ENCODE data around the gene GIPC1. TPM values are rescaled to one million over a fixed set of nuclear protein-coding genes. Genes with fewer than 3 reads are reported as not detected.

The GIPC1 gene
- total RNA-seq, 2 donors from 2014 or later, result 68.6 to 72.6 TPM

- Mint-ChIP-seq H3K4me3 (no peak overlapping the region), H3K4me1 (no peaks in the 10 kb centered on the region)
- no peak for DNase-seq
Measured at GRCh38 chr19:14440049-14440448, 55.9 kb downstream of the GIPC1 start.

DNA sequence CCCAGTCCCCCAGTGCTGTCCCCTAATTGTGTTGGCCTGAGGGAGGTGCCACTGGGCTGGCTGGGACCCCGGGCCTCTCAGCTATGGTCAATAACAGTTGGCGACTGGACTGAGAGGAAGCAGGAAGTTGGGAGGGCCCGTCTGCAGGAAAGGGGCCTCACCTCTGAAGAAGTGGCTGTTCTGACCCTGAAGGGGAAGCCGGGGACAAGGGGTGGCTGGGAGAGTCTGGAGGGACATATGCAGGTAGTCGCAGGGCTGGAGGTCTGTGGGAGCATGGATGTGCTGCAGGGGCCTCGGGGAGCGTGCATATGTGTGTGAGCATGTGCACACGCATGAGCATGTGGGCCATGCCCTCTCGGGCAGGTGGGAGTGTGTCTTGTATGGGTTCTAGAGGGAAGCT is 56.9 kb downstream of the GIPC1 start:
- Histone ChIP-seq H3K4me3 (ENCODE audit: low read length) (no peak overlapping the region), H3K4me1 (ENCODE audit: control insufficient read depth, insufficient read depth, low read length) (no peaks in the 10 kb centered on the region), H3K27ac (ENCODE audit: low read depth, low read length) (no peak overlapping the region), H3K9ac (ENCODE audit: extremely low read depth, low read length, poor library complexity, severe bottlenecking) (no peak overlapping the region), H3K9me3 (ENCODE audit: control insufficient read depth, low read length) (no peaks in the 10 kb centered on the region), H3K27me3 (ENCODE audit: control insufficient read depth, insufficient read depth, low read length, poor library complexity, severe bottlenecking) (no peaks in the 10 kb centered on the region), H3K36me3 (ENCODE audit: control insufficient read depth, insufficient read depth, low read length) (peaks cover 26% of the 10 kb centered on the region)
- no peaks in the 10 kb centered on the region for H3K27me3 Mint-ChIP-seq (ENCODE audit: insufficient read depth)
- no peak for TF ChIP-seq CTCF (conservative IDR thresholded peaks at IDR 0.05)
- H3K4me1 Mint-ChIP-seq, result peaks cover 6% of the 10 kb centered on the region
- no peak overlapping the region for H3K27ac Mint-ChIP-seq
- DNase-seq, result no peak
- 92 to 97% methylated on average over 8 to 9 of the region's 9 CpGs for WGBS, 2 experiments (ENCODE audit: insufficient coverage in 1 of 2, insufficient read length in 1 of 2)
- no peaks in the 10 kb centered on the region for H3K9me3 Mint-ChIP-seq
- H3K4me3 Mint-ChIP-seq, result no peak overlapping the region
- H3K36me3 Mint-ChIP-seq (ENCODE audit: low read depth), result peaks cover 20% of the 10 kb centered on the region

More at GRCh38 chr19:14440049-14440448, 55.9 kb downstream of the GIPC1 start:
- Histone ChIP-seq H3K4me1 (ENCODE audit: control insufficient read depth, insufficient read depth, low read length) (no peaks in the 10 kb centered on the region), H3K9me3 (ENCODE audit: control insufficient read depth, low read length) (no peaks in the 10 kb centered on the region), H3K4me3 (ENCODE audit: low read length) (no peak overlapping the region), H3K27ac (ENCODE audit: low read depth, low read length) (no peak overlapping the region), H3K36me3 (ENCODE audit: control insufficient read depth, insufficient read depth, low read length) (peaks cover 35% of the 10 kb centered on the region), H3K27me3 (ENCODE audit: control insufficient read depth, insufficient read depth, low read length, poor library complexity, severe bottlenecking) (no peaks in the 10 kb centered on the region), H3K9ac (ENCODE audit: extremely low read depth, low read length, poor library complexity, severe bottlenecking) (no peak overlapping the region)
- H3K27me3 Mint-ChIP-seq (ENCODE audit: insufficient read depth), result no peaks in the 10 kb centered on the region
- no peaks in the 10 kb centered on the region for H3K9me3 Mint-ChIP-seq
- no peak overlapping the region for H3K27ac Mint-ChIP-seq
- TF ChIP-seq CTCF (conservative IDR thresholded peaks at IDR 0.05), result no peak
- WGBS, 2 experiments (ENCODE audit: insufficient coverage in 1 of 2, insufficient read length in 1 of 2), result 79 to 88% methylated on average over 4 to 9 of the region's 9 CpGs
- peaks cover 28% of the 10 kb centered on the region for H3K36me3 Mint-ChIP-seq (ENCODE audit: low read depth)

GRCh38 chr19:14437578-14438140 is 58.3 kb downstream of the GIPC1 start:
- Mint-ChIP-seq H3K36me3 (ENCODE audit: low read depth) (peaks cover 8% of the 10 kb centered on the region), H3K27me3 (ENCODE audit: insufficient read depth) (no peaks in the 10 kb centered on the region), H3K4me3 (no peak overlapping the region), H3K27ac (no peak overlapping the region), H3K9me3 (no peaks in the 10 kb centered on the region), H3K4me1 (peaks cover 6% of the 10 kb centered on the region)
- Histone ChIP-seq H3K27me3 (ENCODE audit: control insufficient read depth, insufficient read depth, low read length, poor library complexity, severe bottlenecking) (no peaks in the 10 kb centered on the region), H3K4me3 (ENCODE audit: low read length) (no peak overlapping the region), H3K9me3 (ENCODE audit: control insufficient read depth, low read length) (no peaks in the 10 kb centered on the region), H3K36me3 (ENCODE audit: control insufficient read depth, insufficient read depth, low read length) (peaks cover 14% of the 10 kb centered on the region), H3K27ac (ENCODE audit: low read depth, low read length) (no peak overlapping the region), H3K4me1 (ENCODE audit: control insufficient read depth, insufficient read depth, low read length) (no peaks in the 10 kb centered on the region), H3K9ac (ENCODE audit: extremely low read depth, low read length, poor library complexity, severe bottlenecking) (no peak overlapping the region)
- DNase-seq, result no peak
- 92 to 94% methylated on average over 6 to 7 of the region's 7 CpGs for WGBS, 2 experiments (ENCODE audit: insufficient coverage in 1 of 2, insufficient read length in 1 of 2)
- no peak for TF ChIP-seq CTCF (conservative IDR thresholded peaks at IDR 0.05)
